ENCODE measurements around the gene B4GALT3.

Gene B4GALT3

DNA sequence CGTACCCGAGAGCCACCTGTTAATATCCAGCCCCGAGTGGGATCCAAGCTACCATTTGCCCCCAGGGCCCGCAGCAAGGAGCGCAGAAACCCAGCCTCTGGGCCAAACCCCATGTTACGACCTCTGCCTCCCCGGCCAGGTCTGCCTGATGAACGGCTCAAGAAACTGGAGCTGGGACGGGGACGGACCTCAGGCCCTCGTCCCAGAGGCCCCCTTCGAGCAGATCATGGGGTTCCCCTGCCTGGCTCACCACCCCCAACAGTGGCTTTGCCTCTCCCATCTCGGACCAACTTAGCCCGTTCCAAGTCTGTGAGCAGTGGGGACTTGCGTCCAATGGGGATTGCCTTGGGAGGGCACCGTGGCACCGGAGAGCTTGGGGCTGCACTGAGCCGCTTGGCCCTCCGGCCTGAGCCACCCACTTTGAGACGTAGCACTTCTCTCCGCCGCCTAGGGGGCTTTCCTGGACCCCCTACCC, 16.6 kb downstream of the B4GALT3 start:
- no peak for DNase-seq

DNA sequence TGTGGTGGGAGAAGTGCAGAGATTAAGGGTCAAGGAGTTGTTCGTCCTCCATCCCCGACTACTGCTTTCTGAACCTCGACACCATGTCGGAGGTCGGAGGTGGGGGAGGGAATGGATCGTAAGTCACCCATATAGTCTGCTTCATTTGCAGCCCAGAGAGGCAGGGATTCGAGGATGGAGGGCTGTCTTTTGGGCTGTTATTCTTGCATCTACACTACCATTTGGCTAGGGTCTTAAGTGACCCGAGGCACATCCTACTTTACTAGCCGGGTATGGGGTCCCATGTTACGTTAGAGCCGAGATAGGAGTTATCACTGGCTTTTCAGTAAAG, 17.4 kb downstream of the B4GALT3 start:
- DNase-seq: no peak

DNA sequence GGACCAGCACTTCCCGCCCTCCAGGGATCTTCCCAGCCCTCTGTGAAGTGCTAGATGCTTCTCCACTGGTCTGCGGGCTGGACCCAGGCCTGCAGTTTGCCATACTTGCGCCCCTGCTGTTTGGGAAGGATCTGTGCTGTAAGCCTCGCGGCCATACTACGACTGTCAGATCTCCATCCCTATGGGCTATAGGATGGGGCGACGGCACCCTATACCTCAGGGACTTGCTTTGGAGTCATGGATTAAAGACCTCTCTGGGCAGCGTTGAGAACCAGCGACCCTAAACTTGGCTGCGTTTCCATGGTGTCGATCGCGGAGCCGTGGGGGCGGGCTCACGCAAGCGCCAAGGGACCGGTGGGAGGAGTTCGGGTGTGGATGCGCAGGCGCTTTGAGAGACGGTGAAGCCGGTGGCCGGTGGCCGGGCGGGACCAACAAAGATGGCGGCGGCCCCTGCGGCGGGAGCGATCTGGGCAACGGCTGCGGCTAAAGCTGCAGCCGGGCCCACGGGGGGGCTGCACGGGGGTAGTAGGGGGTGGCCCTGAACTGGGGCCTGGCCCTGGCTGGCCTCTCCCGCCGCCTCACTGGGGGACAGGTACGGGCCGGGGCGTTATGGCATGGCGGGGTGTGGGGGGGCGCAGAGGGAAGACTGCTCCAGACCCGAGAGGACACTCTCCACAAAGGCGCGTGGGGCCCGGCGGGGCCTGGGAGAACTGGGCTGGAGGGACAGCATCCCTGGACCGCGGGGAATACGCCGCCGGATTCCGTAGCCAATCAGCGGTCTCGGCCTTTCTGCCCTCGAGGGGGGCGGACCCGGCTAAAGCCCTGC, 18.0 kb downstream of the B4GALT3 start, which contains the start of gene USP21:
Gene USP21, plus strand, starts transcription at position 414 of the 826 bp plus-strand sequence. CDS start 1,141 bp downstream, outside the sequence.
- DNase-seq: peak; percentile 85

DNA sequence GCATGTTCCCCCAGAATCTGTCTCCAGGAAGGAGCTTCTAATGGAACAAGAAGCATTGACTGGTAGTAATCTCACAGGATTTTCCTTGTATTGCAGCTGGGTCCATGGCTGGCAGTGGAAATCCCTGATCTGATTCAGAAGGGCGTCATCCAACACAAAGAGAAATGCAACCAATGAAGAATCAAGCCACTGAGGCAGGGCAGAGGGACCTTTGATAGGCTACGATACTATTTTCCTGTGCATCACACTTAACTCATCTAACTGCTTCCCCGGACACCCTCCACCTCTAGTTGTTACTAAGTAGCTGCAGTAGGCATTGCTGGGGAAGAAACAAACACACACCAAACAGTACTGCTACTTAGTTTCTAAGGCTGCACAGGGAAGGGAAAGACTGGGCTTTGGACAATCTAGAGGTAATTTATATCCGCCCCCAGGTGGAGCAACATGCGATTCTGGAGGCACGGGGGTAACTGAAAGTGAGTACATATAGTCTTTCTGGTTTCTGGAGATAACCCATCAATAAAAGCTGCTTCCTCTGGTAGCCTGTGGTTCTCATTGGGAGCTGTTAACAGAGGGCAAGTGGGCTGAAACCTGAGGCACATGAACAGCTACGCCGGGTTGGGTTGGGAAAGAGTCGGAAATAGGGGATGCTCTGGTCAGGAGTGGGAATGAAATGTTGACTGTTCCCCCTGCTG, 18.8 kb downstream of the B4GALT3 start:
- DNase-seq: no peak

DNA sequence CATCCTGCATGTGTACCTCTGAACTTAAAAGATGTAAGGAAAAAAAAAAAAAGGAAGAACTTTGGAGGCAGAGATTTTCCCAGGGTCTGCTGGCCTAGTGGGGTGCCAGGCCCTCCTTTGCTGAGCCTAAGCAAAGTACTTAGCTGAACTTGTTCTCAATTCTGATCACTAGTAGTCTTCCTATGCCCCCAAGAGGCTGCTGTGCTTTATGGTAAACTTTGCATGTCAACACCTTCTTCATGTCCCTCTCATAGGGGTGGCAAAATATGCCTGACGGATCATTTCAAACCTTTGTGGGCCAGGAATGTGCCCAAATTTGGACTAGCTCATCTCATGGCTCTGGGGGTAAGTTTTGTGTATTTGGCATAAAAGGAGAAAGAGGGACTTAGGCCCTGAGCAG, 19.4 kb downstream of the B4GALT3 start:
- DNase-seq: no peak

DNA sequence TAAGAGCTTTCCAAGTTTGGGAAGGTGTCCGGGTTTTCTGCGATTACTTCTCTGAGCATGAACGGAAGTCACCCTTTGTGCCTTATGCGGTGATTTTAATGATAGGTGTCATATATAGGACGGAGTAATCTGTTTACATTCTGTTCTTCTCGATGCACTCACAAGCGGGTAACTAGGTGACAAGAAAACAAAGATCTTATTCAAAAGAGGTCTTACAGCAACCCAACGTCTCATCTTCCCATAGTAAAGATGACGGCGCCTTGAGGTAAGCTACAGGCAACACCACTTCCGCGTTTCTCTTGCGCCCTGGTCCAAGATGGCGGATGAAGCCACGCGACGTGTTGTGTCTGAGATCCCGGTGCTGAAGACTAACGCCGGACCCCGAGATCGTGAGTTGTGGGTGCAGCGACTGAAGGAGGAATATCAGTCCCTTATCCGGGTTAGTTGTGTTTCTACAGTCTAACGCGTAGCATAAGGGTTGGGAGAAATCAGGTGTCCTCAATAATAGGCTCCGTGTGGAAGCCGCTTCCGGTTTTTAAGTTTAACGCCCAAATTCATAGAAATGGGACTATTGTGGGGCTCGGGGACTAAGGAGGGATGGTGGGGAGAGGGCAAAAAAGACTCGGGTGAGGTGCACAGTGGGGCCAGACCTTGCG, 23.5 kb downstream of the B4GALT3 start, which contains the start of gene UFC1:
Gene UFC1, plus strand, starts transcription at position 297 of the 656 bp plus-strand sequence. Its CDS starts 20 bp downstream, at position 317.
- peak; percentile 93 for DNase-seq

DNA sequence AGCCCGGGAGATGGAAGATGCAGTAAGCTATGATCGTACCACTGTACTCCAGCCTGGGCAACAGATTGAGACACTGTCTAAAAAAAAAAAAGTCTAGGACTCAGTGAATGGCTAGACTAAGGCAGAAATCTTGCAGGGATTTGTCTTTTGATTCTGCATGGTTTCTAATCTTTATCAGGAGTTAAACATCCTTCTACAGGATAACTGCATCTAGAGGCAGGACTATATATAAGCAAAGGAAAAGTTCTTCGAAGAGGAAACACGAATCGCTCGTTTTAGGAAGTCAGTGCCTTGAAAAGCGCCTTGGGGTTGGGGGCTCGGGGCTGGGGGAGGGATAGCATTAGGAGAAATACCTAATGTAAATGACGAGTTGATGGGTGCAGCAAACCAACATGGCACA, 24.1 kb downstream of the B4GALT3 start:
- no peak for DNase-seq

DNA sequence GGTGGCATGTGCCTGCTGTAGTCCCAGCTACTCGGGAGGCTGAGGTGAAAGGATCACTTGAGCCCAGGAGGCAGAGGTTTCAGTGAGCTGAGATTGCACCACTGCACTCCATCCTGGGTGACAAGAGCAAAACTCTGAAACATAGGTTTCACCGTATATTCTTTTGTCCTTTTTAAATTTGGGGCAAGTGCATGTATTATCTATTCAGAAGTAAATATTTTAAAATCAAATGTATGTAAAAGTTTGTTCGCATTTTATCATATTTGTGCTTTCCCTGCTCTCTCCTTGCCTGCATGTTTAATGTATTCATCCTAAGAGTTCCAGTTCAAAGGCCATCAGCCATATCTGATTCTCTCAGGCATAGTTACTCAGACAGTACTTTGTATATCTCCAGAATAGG, 31.5 kb downstream of the B4GALT3 start:
- no peak for DNase-seq

DNA sequence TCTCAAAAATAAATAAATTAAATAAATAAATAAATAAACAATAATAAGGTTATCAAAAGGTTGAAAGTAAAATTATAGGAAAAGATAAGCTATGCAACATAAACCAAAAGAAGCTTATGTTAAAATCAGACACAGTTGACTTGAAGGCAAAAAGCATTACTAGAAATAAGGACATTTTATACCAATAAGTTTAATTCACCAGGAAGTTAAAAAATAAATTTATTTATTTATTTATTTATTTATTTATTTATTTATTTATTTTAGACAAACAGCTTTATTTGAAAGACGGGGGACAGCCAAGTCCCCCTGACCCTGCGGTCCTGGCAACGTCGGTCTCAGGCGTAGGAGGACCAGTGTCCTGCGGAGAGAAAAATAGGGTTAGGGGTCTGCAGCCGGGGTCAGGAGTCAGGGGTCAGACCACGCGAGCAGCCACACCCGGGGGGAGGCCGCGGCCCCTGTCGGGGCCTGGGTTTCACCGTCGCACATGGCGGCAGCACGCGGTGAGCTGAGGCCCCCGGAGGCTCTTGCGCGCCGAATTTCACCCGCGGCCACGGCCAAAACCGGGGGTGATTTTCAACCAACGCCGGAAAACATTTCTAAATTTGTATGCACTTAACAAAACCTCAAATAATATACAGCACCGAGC, 36.4 kb downstream of the B4GALT3 start:
- DNase-seq: no peak

DNA sequence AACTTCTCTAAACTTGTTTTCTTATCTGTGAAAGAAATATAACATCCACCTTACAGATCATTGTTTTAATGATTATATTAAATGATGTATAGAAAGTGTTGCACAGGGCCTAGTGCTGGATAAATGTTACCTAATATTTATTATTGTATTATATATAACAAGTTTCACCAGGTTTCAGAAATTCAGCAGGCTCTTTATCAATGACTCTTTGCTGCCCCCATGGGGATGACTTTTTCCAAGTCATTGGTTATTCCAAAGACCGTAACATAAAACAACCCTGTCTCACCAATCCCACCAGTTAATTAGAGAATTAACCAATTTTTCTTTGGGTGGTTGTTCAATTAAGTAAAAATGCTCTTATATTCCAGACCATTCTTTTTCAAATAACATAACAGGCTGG, 37.5 kb downstream of the B4GALT3 start:
- peak; percentile 40 for DNase-seq

DNA sequence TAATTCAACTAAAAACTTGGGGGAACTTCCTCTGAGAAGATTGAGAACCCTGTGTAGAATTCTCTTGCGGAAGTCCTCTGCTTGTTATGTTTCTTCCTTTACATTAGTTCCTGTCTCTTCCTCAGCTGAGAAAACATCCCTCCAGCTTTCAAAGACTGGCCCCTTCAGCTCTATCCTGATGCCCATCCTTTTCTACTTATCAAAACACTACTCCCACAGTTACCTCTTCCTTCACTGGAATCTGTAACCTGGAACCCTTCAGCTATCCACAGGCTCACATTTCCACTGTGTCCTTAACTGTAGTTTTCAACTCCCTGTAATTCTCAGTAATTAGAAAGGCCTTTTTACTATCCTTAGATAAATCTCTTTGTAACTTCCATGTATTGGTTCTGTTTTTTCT, 38.9 kb downstream of the B4GALT3 start:
- no peak for DNase-seq

DNA sequence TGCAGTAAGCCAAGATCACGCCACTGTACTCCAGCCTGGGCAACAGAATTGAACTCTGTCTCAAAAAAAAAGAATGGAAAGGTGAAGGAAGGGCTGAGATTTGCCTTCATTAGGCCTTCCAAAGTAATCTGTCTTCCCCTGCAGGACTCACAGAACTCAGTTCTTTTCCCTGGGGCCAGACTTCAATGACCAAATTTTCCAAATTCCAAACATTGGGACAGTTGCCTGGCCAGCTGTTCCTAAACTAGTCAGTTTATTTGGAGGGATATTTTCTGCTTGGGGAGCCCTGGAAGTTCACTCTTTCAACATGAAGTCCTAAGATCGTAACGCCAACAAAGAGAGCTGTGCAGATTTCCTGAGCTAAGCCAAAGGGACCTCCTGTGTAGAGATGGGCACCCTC, 39.4 kb downstream of the B4GALT3 start:
- DNase-seq: no peak

DNA sequence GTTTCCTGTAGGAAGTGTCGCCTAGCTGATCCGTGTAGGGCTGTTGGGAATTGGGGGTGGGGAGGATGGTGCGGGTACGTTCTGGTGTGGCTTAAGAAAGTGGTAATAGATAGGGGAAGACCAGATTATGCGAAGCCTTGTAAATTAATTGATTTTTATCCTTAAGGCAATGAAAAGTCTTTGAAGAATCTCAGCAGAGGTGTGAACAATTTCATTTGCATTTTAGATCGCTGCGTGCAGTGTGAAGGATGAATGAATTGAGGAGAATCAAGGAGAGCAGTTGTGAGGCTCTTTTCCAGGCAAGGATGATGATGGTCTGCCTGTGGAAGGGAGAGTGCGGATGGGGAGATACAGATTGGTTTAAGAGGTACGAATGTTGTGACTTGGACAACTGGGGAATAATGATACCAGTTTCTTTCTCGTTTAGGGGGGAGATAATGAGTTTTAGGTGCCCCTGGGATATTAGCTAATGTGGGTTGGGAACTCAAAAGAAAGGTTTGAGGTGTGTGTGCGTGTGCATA, 44.0 kb downstream of the B4GALT3 start:
- no peak for DNase-seq

DNA sequence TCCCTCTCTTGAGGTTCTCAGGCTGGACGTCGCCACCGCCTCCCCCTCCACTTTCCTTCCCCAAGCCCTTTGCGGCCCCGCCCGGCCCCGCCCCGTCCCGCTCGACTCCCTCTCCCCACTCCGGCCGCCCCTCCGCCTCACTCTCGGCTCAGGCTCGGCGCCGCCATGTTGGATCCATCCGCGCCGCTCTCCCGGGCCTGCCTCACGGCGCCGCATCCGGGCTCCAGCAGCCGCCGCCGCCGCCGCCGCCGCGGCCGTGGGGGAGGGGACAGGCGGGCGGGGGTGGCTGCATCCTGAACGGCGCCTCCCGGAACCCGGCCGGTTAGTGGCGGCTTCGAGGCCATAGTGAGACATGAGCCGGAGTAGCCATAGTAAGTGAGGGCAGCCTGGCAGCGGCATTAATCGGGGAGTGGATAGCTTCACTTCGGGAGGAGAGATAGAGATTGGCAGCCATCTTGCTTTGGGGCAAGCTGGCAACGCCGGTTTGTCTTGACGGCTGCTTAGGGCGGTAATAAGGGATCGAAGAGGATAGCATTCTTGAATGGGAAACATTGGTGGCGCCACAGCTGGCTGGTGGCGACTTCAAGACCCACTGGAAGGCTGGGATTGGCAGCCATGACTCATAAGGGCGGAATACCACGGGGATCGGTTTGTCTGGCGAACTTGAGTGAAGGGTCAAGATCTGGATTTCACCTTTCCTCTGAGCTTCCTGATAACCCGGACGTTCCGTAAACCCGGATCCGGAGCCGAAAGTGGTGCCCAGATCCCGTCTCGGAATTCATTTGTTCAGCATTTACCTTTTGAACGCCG, 44.7 kb downstream of the B4GALT3 start, which contains the start of gene DEDD:
Gene DEDD, minus strand, starts transcription at position 258 of the 810 bp plus-strand sequence. CDS start 8,205 bp downstream, outside the sequence.
- DNase-seq: peak; percentile 98

DNA sequence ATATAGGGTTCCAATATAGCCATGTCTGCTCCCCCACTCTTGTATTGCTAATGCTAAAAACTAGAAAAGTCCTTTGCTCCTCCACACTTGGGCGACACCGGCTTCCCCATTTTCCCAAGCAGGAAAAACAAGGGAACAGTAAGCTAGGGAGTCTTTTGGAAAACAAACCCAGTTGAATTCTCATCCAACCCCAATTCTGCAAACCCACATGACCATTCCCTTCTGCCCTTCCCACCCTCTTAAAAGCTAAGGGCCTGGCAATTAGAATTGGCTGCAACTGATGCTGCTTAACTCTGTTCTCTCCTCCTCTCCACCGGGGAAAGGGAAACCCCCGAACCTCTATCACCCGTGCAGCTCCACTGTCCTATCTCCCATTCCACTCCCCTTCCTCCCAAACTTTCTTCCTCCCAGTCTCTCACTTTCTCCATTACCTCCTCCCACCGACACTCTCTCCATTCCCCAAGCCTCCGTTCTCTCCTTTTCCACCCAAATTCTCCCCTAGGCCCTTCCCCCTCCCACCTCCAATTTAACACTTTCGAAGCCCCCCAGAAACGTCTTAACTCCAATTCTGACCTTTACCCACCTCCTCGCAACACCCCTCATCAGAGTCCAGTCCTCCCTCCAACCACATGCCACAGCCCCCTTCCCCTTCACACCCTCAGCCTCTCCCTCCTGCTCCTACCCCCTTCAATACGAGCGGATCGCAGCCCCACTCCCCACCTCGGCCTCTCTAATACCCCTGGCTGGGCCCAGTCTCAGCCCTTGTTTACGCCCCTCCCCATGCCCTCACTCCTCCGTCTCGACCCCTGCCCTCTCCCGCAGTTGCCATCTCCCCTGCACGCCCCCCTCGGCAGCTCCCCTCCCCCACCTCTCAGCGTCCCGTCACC, 45.5 kb downstream of the B4GALT3 start:
- DNase-seq: no peak

DNA sequence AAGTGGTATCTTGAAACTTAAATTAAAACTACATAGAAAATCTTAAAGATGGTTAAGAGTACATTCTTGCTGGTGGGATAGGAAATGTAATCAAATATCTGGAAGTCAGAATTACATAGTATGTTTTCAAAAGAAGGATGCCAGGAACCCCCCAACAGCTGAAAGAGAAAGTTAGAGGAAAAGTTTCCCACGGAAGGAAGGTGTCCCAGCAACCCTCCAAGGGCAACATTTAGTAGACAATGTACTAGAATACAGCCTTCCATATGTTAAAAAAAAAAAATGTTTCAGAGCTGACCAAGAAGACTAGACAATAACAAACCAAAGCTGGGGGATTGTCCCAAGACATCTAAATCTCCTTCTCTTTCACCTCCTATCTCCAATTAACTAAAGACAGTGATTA, 47.0 kb downstream of the B4GALT3 start:
- no peak for DNase-seq

DNA sequence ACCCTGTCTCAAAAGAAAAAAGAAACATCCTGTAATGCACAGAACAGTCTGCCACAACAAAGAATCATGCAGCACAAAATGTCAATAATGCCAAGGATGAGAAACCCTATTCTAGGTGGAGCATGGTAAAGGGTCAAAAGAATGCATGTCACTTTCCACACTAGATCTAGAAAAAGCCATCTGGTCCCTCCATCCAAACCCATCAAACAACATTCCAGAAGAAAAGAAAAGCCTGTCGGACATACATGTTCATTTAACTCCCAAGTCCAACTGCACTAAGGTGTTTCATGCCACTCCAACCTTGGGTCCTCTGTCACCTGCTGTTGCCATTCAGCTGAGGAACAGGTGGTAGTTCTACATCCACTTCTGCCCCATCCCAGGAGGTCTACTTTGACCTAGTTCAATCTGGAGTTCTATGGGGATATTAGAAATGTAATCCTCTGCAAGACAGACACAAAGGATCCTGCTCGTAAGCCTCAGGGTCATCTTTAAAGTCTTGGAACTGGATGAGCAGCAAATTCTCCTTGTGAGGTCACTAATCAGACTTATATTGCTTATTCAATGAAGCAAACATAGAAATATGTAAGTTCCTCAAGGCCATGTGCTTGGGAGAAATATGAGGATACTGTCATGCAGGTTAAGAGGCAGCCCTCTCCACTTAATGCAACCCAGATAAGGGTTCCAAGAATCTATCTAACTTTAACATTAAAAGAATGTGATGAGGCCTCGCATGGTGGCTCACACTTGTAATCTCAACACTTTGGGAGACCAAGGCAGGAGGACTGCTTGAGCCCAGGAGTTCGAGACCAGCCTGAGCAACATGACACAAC, 48.5 kb downstream of the B4GALT3 start:
- no peak for DNase-seq

DNA sequence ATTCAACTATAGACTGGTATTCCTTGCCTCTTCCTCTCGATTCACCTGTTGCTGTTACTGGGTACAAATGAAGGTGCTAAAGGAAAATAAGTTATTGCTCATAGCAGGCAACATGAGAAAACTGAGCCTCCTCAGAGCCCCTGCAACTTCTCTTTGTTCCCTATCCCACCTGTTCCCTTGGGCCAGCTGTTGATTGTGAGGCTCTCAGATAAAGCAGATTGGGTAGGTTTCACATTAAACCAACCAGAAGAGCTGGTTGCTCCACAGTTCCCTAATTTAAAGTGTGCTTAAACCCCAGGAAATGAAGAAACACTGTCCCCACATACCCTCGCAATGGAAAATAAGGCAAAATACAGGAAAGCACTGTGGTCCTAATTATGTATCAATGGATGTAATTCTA, 49.7 kb downstream of the B4GALT3 start:
- DNase-seq: no peak

DNA sequence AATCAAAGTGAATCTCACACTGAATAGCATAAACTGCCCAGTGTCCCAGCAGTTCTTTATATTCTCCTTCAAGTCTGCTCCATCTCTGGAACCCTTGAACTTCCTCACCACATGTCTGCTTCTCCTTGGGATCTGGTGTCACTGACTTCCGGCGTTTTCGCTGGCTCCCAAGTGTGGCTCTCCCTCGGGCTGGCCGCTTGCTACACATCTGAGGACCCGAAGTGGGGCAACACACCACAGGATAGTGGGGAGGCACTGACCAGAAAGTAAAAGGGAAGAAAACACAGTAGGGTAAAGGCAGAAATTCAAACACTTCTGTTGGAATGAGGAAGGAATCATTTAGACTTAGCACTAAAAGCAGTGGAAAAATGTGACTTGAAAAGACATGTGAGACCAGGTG, 54.3 kb downstream of the B4GALT3 start:
- DNase-seq: no peak

DNA sequence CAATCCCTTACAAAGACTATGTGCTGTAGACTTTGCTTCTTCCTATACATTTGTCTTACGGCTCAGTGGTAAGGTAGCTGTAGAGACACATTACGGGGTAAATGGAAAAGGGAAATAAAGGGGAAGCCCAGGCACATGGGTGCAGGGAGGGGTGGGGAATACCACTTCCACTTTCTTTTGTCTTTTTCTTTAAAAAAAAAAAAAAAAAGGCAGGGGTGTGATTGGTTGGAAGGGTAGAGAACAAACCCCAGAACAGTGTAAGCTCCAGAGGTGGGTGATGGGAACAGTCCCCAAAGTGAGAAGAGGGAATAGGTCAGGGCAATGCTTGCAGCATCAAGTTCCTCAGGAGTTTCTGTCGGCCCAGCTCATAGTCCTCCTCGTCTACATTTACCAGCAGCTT, 55.5 kb downstream of the B4GALT3 start:
- DNase-seq: no peak
